GM23338 (cell line): Measurements from ENCODE around the gene DAPK1. TPM values are rescaled to one million over a fixed set of nuclear protein-coding genes. Genes with fewer than 3 reads are reported as not detected.

ENCODE experiments used
- ATAC-seq: fragments of 200-7000 bp; cut with Tn5 transposase; 3 replicates; pipeline ENCODE4 v1.9.1; 2020
- DNase-seq: peaks from one replicate; pipeline ENCODE4 v3.0.0-alpha.2; 2015; ENCODE audit warnings: low spot score
- H2AFZ ChIP-seq: fragments of 200-600 bp; sonication (generic); 2 replicates; pipeline ENCODE4 v1.8.0; 2016; ENCODE audit warnings: antibody characterized with exemption, mild to moderate bottlenecking, moderate library complexity
- H3F3A ChIP-seq: fragments of 200-600 bp; sonication (generic); replicated peaks from 2 replicates; pipeline ENCODE4 v1.8.0; 2017; ENCODE audit warnings: antibody characterized with exemption, mixed run types, low read depth
- H3K27ac ChIP-seq: fragments of 200-600 bp; sonication (generic); 2 replicates; pipeline ENCODE4 v1.6.1; 2016; ENCODE audit warnings: low read depth
- H3K27me3 ChIP-seq: fragments of 200-600 bp; sonication (generic); 2 replicates; pipeline ENCODE4 v1.8.0; 2016; ENCODE audit warnings: mild to moderate bottlenecking, mixed run types, moderate library complexity; ENCODE audit not compliant: insufficient read depth
- H3K36me3 ChIP-seq: fragments of 200-600 bp; sonication (generic); 2 replicates; pipeline ENCODE4 v1.8.0; 2016; ENCODE audit warnings: mild to moderate bottlenecking; ENCODE audit not compliant: insufficient read depth
- H3K4me1 ChIP-seq: fragments of 200-600 bp; sonication (generic); 2 replicates; pipeline ENCODE4 v1.8.0; 2016; ENCODE audit warnings: mild to moderate bottlenecking, moderate library complexity; ENCODE audit not compliant: insufficient read depth
- H3K4me2 ChIP-seq: fragments of 200-600 bp; sonication (generic); 2 replicates; pipeline ENCODE4 v1.7.1; 2017; ENCODE audit warnings: mixed run types
- H3K4me3 ChIP-seq: fragments of 200-600 bp; sonication (generic); 2 replicates; pipeline ENCODE4 v1.6.1; 2016; ENCODE audit warnings: mixed run types
- H3K79me2 ChIP-seq: fragments of 200-600 bp; sonication (generic); replicated peaks from 2 replicates; pipeline ENCODE4 v1.8.0; 2017; ENCODE audit warnings: mild to moderate bottlenecking; ENCODE audit not compliant: insufficient read depth
- H3K9me2 ChIP-seq: fragments of 200-600 bp; sonication (generic); 2 replicates; pipeline ENCODE4 v1.8.0; 2017; ENCODE audit not compliant: insufficient read depth
- H4K20me1 ChIP-seq: fragments of 200-600 bp; sonication (generic); replicated peaks from 2 replicates; pipeline ENCODE4 v1.8.0; 2017; ENCODE audit warnings: mild to moderate bottlenecking; ENCODE audit not compliant: insufficient read depth
- H3K27ac Mint-ChIP-seq: 2 replicates; pipeline ENCODE4 v1.8.0; 2020; ENCODE audit warnings: inconsistent platforms, mild to moderate bottlenecking, moderate library complexity, mixed read lengths
- H3K27me3 Mint-ChIP-seq: 3 replicates; pipeline ENCODE4 v1.8.0; 2022; ENCODE audit warnings: low read depth, mild to moderate bottlenecking, moderate library complexity, mixed read lengths, inconsistent platforms; ENCODE audit not compliant: insufficient read depth, poor library complexity
- H3K36me3 Mint-ChIP-seq: 3 replicates; pipeline ENCODE4 v1.8.0; 2021; ENCODE audit warnings: low read depth, mild to moderate bottlenecking, inconsistent platforms, moderate library complexity, mixed read lengths
- H3K4me1 Mint-ChIP-seq: 3 replicates; pipeline ENCODE4 v1.8.0; 2020; ENCODE audit warnings: mild to moderate bottlenecking, inconsistent platforms, mixed read lengths
- H3K4me3 Mint-ChIP-seq: 3 replicates; pipeline ENCODE4 v1.8.0; 2021; ENCODE audit warnings: moderate library complexity, mild to moderate bottlenecking, inconsistent platforms, mixed read lengths
- H3K9me3 Mint-ChIP-seq: 3 replicates; pipeline ENCODE4 v1.8.0; 2020; ENCODE audit warnings: moderate library complexity, mild to moderate bottlenecking, inconsistent platforms, mixed read lengths
- CREB1 ChIP-seq: fragments of 250-450 bp; sonication (Bioruptor Pico); IDR thresholded peaks from 2 replicates; pipeline ENCODE4 v1.5.0; 2020; ENCODE audit warnings: low read depth, mild to moderate bottlenecking, moderate library complexity
- EZH2 ChIP-seq: fragments of 200-600 bp; sonication (generic); IDR thresholded peaks from one replicate; pipeline ENCODE4 v1.8.0; 2017; ENCODE audit warnings: antibody characterized with exemption, mild to moderate bottlenecking, low read depth; ENCODE audit not compliant: unreplicated experiment
- EZH2phosphoT487 ChIP-seq: fragments of 200-600 bp; sonication (generic); IDR thresholded peaks from one replicate; pipeline ENCODE4 v1.8.1; 2018; ENCODE audit warnings: antibody characterized with exemption; ENCODE audit not compliant: unreplicated experiment
- JUNB ChIP-seq: IDR thresholded peaks from one replicate; pipeline ENCODE4 v1.6.1; 2016; ENCODE audit warnings: antibody characterized with exemption; ENCODE audit not compliant: unreplicated experiment
- NANOG ChIP-seq: IDR thresholded peaks from 2 replicates; pipeline ENCODE4 v1.6.1; 2016; ENCODE audit warnings: antibody characterized with exemption, borderline replicate concordance
- POLR2AphosphoS5 ChIP-seq: IDR thresholded peaks from 2 replicates; pipeline ENCODE4 v1.6.1; 2016; ENCODE audit warnings: antibody characterized with exemption, low read depth
- STAT1 ChIP-seq: IDR thresholded peaks from one replicate; pipeline ENCODE4 v1.6.1; 2016; ENCODE audit warnings: antibody characterized with exemption; ENCODE audit not compliant: unreplicated experiment
- ZNF114 ChIP-seq: fragments of 250-450 bp; sonication (Bioruptor Pico); IDR thresholded peaks from 2 replicates; pipeline ENCODE4 v1.5.0; 2020; ENCODE audit warnings: mild to moderate bottlenecking, moderate library complexity
- ZNF331 ChIP-seq: fragments of 250-450 bp; sonication (Bioruptor Pico); IDR thresholded peaks from 2 replicates; pipeline ENCODE4 v1.5.0; 2020; ENCODE audit warnings: low read depth, mild to moderate bottlenecking, moderate library complexity
- polyA plus RNA-seq: library from polyadenylated mRNA; unstranded; fragments of >200 nt; fragmentation: Nextera tagmentation; extraction: Ambion mirVana; gene quantifications from 2 replicates; pipeline ENCODE4 v1.2.1, GENCODE V29; 2016
- total RNA-seq: library from RNA; depleted of rRNA; stranded (reverse); fragments of >200 nt; shearing (Covaris generic); gene quantifications from 2 replicates; pipeline ENCODE4 v1.2.3, GENCODE V29; 2014
- TF ChIP-seq, protein P1 (sequence below): IDR thresholded peaks from one replicate; pipeline ENCODE4 v1.6.1; 2018; ENCODE audit warnings: antibody characterized with exemption; ENCODE audit not compliant: unreplicated experiment
- TF ChIP-seq, protein P2 (sequence below), 2 experiments: fragments of 200-600 bp in 1 of 2; sonication (generic) in 1 of 2; conservative IDR thresholded peaks; 2 replicates each; pipeline versions ENCODE4 v1.5.1 to v1.6.1; 2016 to 2017; ENCODE audit warnings: antibody characterized with exemption in 2 of 2, low read depth in 2 of 2, mild to moderate bottlenecking in 2 of 2, moderate library complexity in 1 of 2
- TF ChIP-seq, protein P3 (sequence below): fragments of 250-450 bp; sonication (Bioruptor Pico); IDR thresholded peaks from 2 replicates; pipeline ENCODE4 v1.5.0; 2020; ENCODE audit warnings: mild to moderate bottlenecking, moderate library complexity
- TF ChIP-seq, protein P4 (sequence below): IDR thresholded peaks from 2 replicates; pipeline ENCODE4 v1.6.1; 2016; ENCODE audit warnings: antibody characterized with exemption

The DAPK1 gene
- total and polyA plus RNA-seq, 2 experiments from 2014 or later, result 37.0 to 134 TPM

DNA sequence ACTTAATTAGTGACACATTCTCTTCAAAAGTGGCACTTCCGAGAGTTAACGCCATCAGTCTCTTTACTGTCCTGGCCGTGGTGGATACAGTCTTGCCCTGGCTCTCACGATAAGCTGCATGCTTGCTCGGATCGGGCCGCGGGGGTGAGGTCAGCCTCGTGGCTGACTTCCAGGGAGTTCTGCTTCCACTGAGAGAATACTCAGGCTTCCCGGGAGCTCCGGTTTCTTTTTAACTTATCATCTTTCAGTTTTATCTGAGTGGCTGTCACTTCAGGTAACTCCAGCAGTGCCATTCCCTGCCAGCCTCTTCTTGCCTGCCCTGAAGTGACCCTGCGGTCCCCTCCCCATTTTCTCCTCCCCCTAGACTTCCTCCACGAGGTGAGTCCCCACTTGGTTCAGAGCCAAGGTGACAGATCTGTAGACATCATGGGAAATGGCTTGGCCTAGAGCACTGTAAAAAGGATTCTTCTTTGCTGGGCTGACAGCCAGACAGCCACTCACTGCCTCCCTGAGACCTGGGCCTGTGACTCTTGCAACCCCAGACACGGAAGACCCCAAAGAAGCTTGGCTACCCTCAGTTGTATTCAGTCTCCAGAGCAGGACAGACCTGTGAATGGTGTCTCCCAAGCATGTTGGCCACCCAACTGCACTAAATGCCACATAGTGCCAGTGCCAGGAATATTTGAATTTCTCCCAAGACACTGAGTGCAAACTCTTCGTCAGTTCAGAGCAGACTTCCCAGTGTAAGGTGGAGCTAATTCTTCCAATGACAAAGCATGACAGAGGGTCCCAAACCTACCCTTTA lies 95.1 kb downstream of the DAPK1 start:
- peak overlapping the region; percentile 85; the same call in 1 of the 2 replicates for H3K27ac ChIP-seq

More for the DNA sequence above, 95.1 kb downstream of the DAPK1 start:
- no peaks in the 10 kb centered on the region for H3K27me3 ChIP-seq
- H3K4me3 ChIP-seq, result peak overlapping the region; percentile 24; the same call in 1 of the 2 replicates
- Mint-ChIP-seq H3K27ac (peak overlapping the region; percentile 82), H3K36me3 (no peaks in the 10 kb centered on the region; the same call in 2 of the 3 replicates), H3K4me3 (no peak overlapping the region; the same call in 2 of the 3 replicates), H3K27me3 (peaks cover 9% of the 10 kb centered on the region), H3K9me3 (no peaks in the 10 kb centered on the region), H3K4me1 (peaks cover 53% of the 10 kb centered on the region)
- TF ChIP-seq, protein P1, sequence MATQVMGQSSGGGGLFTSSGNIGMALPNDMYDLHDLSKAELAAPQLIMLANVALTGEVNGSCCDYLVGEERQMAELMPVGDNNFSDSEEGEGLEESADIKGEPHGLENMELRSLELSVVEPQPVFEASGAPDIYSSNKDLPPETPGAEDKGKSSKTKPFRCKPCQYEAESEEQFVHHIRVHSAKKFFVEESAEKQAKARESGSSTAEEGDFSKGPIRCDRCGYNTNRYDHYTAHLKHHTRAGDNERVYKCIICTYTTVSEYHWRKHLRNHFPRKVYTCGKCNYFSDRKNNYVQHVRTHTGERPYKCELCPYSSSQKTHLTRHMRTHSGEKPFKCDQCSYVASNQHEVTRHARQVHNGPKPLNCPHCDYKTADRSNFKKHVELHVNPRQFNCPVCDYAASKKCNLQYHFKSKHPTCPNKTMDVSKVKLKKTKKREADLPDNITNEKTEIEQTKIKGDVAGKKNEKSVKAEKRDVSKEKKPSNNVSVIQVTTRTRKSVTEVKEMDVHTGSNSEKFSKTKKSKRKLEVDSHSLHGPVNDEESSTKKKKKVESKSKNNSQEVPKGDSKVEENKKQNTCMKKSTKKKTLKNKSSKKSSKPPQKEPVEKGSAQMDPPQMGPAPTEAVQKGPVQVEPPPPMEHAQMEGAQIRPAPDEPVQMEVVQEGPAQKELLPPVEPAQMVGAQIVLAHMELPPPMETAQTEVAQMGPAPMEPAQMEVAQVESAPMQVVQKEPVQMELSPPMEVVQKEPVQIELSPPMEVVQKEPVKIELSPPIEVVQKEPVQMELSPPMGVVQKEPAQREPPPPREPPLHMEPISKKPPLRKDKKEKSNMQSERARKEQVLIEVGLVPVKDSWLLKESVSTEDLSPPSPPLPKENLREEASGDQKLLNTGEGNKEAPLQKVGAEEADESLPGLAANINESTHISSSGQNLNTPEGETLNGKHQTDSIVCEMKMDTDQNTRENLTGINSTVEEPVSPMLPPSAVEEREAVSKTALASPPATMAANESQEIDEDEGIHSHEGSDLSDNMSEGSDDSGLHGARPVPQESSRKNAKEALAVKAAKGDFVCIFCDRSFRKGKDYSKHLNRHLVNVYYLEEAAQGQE, result no peak
- TF ChIP-seq ZNF114 (CRISPR knock-in tag), result no peak
- TF ChIP-seq EZH2, result no peak
- TF ChIP-seq EZH2phosphoT487, result no peak
- TF ChIP-seq, protein P2, sequence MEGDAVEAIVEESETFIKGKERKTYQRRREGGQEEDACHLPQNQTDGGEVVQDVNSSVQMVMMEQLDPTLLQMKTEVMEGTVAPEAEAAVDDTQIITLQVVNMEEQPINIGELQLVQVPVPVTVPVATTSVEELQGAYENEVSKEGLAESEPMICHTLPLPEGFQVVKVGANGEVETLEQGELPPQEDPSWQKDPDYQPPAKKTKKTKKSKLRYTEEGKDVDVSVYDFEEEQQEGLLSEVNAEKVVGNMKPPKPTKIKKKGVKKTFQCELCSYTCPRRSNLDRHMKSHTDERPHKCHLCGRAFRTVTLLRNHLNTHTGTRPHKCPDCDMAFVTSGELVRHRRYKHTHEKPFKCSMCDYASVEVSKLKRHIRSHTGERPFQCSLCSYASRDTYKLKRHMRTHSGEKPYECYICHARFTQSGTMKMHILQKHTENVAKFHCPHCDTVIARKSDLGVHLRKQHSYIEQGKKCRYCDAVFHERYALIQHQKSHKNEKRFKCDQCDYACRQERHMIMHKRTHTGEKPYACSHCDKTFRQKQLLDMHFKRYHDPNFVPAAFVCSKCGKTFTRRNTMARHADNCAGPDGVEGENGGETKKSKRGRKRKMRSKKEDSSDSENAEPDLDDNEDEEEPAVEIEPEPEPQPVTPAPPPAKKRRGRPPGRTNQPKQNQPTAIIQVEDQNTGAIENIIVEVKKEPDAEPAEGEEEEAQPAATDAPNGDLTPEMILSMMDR (conservative IDR thresholded peaks at IDR 0.05; ENCODE audit: low read depth in 2 of 2), result no peak
- no peak for TF ChIP-seq CREB1 (CRISPR knock-in tag)
- TF ChIP-seq, protein P3, sequence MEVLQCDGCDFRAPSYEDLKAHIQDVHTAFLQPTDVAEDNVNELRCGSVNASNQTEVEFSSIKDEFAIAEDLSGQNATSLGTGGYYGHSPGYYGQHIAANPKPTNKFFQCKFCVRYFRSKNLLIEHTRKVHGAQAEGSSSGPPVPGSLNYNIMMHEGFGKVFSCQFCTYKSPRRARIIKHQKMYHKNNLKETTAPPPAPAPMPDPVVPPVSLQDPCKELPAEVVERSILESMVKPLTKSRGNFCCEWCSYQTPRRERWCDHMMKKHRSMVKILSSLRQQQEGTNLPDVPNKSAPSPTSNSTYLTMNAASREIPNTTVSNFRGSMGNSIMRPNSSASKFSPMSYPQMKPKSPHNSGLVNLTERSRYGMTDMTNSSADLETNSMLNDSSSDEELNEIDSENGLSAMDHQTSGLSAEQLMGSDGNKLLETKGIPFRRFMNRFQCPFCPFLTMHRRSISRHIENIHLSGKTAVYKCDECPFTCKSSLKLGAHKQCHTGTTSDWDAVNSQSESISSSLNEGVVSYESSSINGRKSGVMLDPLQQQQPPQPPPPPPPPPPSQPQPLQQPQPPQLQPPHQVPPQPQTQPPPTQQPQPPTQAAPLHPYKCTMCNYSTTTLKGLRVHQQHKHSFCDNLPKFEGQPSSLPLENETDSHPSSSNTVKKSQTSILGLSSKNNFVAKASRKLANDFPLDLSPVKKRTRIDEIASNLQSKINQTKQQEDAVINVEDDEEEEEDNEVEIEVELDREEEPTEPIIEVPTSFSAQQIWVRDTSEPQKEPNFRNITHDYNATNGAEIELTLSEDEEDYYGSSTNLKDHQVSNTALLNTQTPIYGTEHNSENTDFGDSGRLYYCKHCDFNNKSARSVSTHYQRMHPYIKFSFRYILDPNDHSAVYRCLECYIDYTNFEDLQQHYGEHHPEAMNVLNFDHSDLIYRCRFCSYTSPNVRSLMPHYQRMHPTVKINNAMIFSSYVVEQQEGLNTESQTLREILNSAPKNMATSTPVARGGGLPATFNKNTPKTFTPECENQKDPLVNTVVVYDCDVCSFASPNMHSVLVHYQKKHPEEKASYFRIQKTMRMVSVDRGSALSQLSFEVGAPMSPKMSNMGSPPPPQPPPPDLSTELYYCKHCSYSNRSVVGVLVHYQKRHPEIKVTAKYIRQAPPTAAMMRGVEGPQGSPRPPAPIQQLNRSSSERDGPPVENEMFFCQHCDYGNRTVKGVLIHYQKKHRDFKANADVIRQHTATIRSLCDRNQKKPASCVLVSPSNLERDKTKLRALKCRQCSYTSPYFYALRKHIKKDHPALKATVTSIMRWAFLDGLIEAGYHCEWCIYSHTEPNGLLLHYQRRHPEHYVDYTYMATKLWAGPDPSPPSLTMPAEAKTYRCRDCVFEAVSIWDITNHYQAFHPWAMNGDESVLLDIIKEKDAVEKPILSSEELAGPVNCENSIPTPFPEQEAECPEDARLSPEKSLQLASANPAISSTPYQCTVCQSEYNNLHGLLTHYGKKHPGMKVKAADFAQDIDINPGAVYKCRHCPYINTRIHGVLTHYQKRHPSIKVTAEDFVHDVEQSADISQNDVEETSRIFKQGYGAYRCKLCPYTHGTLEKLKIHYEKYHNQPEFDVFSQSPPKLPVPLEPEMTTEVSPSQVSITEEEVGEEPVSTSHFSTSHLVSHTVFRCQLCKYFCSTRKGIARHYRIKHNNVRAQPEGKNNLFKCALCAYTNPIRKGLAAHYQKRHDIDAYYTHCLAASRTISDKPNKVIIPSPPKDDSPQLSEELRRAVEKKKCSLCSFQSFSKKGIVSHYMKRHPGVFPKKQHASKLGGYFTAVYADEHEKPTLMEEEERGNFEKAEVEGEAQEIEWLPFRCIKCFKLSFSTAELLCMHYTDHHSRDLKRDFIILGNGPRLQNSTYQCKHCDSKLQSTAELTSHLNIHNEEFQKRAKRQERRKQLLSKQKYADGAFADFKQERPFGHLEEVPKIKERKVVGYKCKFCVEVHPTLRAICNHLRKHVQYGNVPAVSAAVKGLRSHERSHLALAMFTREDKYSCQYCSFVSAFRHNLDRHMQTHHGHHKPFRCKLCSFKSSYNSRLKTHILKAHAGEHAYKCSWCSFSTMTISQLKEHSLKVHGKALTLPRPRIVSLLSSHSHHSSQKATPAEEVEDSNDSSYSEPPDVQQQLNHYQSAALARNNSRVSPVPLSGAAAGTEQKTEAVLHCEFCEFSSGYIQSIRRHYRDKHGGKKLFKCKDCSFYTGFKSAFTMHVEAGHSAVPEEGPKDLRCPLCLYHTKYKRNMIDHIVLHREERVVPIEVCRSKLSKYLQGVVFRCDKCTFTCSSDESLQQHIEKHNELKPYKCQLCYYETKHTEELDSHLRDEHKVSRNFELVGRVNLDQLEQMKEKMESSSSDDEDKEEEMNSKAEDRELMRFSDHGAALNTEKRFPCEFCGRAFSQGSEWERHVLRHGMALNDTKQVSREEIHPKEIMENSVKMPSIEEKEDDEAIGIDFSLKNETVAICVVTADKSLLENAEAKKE (CRISPR knock-in tag), result no peak
- TF ChIP-seq POLR2AphosphoS5, result no peak
- TF ChIP-seq JUNB, result no peak
- TF ChIP-seq STAT1, result no peak
- TF ChIP-seq ZNF331 (CRISPR knock-in tag), result no peak
- TF ChIP-seq, protein P4, sequence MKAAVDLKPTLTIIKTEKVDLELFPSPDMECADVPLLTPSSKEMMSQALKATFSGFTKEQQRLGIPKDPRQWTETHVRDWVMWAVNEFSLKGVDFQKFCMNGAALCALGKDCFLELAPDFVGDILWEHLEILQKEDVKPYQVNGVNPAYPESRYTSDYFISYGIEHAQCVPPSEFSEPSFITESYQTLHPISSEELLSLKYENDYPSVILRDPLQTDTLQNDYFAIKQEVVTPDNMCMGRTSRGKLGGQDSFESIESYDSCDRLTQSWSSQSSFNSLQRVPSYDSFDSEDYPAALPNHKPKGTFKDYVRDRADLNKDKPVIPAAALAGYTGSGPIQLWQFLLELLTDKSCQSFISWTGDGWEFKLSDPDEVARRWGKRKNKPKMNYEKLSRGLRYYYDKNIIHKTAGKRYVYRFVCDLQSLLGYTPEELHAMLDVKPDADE, result no peak
- TF ChIP-seq NANOG, result no peak
- H3F3A ChIP-seq, result peaks cover 3% of the 10 kb centered on the region; the same call in 1 of the 2 replicates
- ATAC-seq, result peak; percentile 16; the same call in 1 of the 3 replicates
- peaks cover 3% of the 10 kb centered on the region; the same call in 1 of the 2 replicates for H3K9me2 ChIP-seq
- no peak for DNase-seq
- peaks cover 42% of the 10 kb centered on the region for H3K4me1 ChIP-seq
- no peaks in the 10 kb centered on the region for H3K36me3 ChIP-seq
- H3K79me2 ChIP-seq, result peaks cover 87% of the 10 kb centered on the region
- H4K20me1 ChIP-seq, result peaks cover 34% of the 10 kb centered on the region
- H2AFZ ChIP-seq, result no peak overlapping the region
- H3K4me2 ChIP-seq, result peak overlapping the region; percentile 70
